MM.1S (cell line): ENCODE measurements around the gene EXOSC1.
A peak's percentile ranks its signal among the peaks of the same experiment; 100 is the strongest.

ENCODE experiments used
- DNase-seq: peaks from one replicate; pipeline ENCODE4 v3.0.0-alpha.2; 2015
- H2AFZ ChIP-seq: fragments of 300-600 bp; sonication (generic); 2 replicates; pipeline ENCODE4 v1.6.0; 2016; ENCODE audit warnings: antibody characterized with exemption, low read length
- H3F3A ChIP-seq: fragments of 300-600 bp; sonication (generic); 2 replicates; pipeline ENCODE4 v1.6.1; 2016; ENCODE audit warnings: mild to moderate bottlenecking, antibody characterized with exemption, low read length, moderate library complexity, mixed read lengths; ENCODE audit not compliant: insufficient read depth
- H3K27ac ChIP-seq: fragments of 300-600 bp; sonication (generic); 2 replicates; pipeline ENCODE4 v1.5.1; 2016; ENCODE audit warnings: mild to moderate bottlenecking, low read length
- H3K27me3 ChIP-seq: fragments of 300-600 bp; sonication (generic); replicated peaks from 2 replicates; pipeline ENCODE4 v1.6.0; 2016; ENCODE audit warnings: low read length; ENCODE audit not compliant: insufficient read depth
- H3K36me3 ChIP-seq: fragments of 300-600 bp; sonication (generic); replicated peaks from 2 replicates; pipeline ENCODE4 v1.6.1; 2016; ENCODE audit warnings: mild to moderate bottlenecking, low read length, mixed read lengths; ENCODE audit not compliant: insufficient read depth
- H3K4me1 ChIP-seq: fragments of 300-600 bp; sonication (generic); 2 replicates; pipeline ENCODE4 v1.6.1; 2016; ENCODE audit warnings: low read length, mixed read lengths
- H3K4me2 ChIP-seq: fragments of 300-600 bp; sonication (generic); 2 replicates; pipeline ENCODE4 v1.6.0; 2016; ENCODE audit warnings: low read depth, low read length
- H3K4me3 ChIP-seq: fragments of 300-600 bp; sonication (generic); 2 replicates; pipeline ENCODE4 v1.5.1; 2016; ENCODE audit warnings: low read length, mixed read lengths
- H3K79me2 ChIP-seq: fragments of 300-600 bp; sonication (generic); 2 replicates; pipeline ENCODE4 v1.6.1; 2016; ENCODE audit warnings: mixed run types, low read length, mixed read lengths
- H3K9ac ChIP-seq: fragments of 300-600 bp; sonication (generic); 2 replicates; pipeline ENCODE4 v1.6.1; 2016; ENCODE audit warnings: low read length, mixed read lengths
- H3K9me2 ChIP-seq: fragments of 300-600 bp; sonication (generic); replicated peaks from 2 replicates; pipeline ENCODE4 v1.6.1; 2016; ENCODE audit warnings: mild to moderate bottlenecking, low read length, mixed read lengths; ENCODE audit not compliant: insufficient read depth
- H3K9me3 ChIP-seq: fragments of 300-600 bp; sonication (generic); replicated peaks from 2 replicates; pipeline ENCODE4 v1.6.1; 2016; ENCODE audit warnings: mild to moderate bottlenecking, low read length, mixed read lengths; ENCODE audit not compliant: insufficient read depth
- H4K20me1 ChIP-seq: fragments of 300-600 bp; sonication (generic); 2 replicates; pipeline ENCODE4 v1.6.1; 2016; ENCODE audit warnings: mild to moderate bottlenecking, low read length, moderate library complexity, mixed read lengths; ENCODE audit not compliant: insufficient read depth
- CTCF ChIP-seq: fragments of 300-600 bp; sonication (generic); IDR thresholded peaks from 2 replicates; pipeline ENCODE4 v1.5.1; 2016; ENCODE audit warnings: antibody characterized with exemption, low read length, mixed read lengths
- EZH2 ChIP-seq: fragments of 300-600 bp; sonication (generic); optimal IDR thresholded peaks from 2 replicates; pipeline ENCODE3; 2017; ENCODE audit warnings: low read depth, mild to moderate bottlenecking, antibody characterized with exemption, low read length, mixed read lengths
- EZH2phosphoT487 ChIP-seq: fragments of 300-600 bp; sonication (generic); IDR thresholded peaks from 2 replicates; pipeline ENCODE4 v1.6.1; 2018; ENCODE audit warnings: antibody characterized with exemption, low read length

EXOSC1 gene

GRCh38 chr10:97464226-97464625 lies 18.4 kb upstream of the EXOSC1 start:
- H3K4me2 ChIP-seq = no peak overlapping the region
- no peak overlapping the region for H3K4me3 ChIP-seq
- TF ChIP-seq CTCF = no peak
- TF ChIP-seq EZH2phosphoT487 = no peak
- TF ChIP-seq EZH2 = no peak
- H4K20me1 ChIP-seq = no peaks in the 10 kb centered on the region; the same call in 1 of the 2 replicates
- no peak overlapping the region for H3K9ac ChIP-seq
- peaks cover 27% of the 10 kb centered on the region for H3K4me1 ChIP-seq
- peaks cover 30% of the 10 kb centered on the region; the same call in 1 of the 2 replicates for H3K36me3 ChIP-seq
- 0 out of 2 replicates have a peak, but pooled peaks cover 7% of the 10 kb centered on the region for H3K79me2 ChIP-seq
- H3K9me2 ChIP-seq = no peaks in the 10 kb centered on the region
- H3K27ac ChIP-seq = peak overlapping the region; percentile 41; the same call in 1 of the 2 replicates
- peaks cover 32% of the 10 kb centered on the region for H3F3A ChIP-seq
- no peak for DNase-seq
- no peaks in the 10 kb centered on the region for H3K27me3 ChIP-seq
- H2AFZ ChIP-seq = no peak overlapping the region
- H3K9me3 ChIP-seq = no peaks in the 10 kb centered on the region

- DNase-seq = peak; percentile 48
- H3K9ac ChIP-seq = no peak overlapping the region
Measured at GRCh38 chr10:97463363-97464132, 17.7 kb upstream of the EXOSC1 start.

GRCh38 chr10:97462309-97462708 lies 16.5 kb upstream of the EXOSC1 start:
- Histone ChIP-seq H3K9me3 (no peaks in the 10 kb centered on the region), H3K9me2 (no peaks in the 10 kb centered on the region), H3K4me1 (peaks cover 9% of the 10 kb centered on the region), H2AFZ (no peak overlapping the region), H3K9ac (no peak overlapping the region), H4K20me1 (no peaks in the 10 kb centered on the region; the same call in 1 of the 2 replicates), H3F3A (peaks cover 15% of the 10 kb centered on the region), H3K27me3 (no peaks in the 10 kb centered on the region), H3K27ac (no peak overlapping the region), H3K4me3 (no peak overlapping the region), H3K36me3 (peaks cover 34% of the 10 kb centered on the region; the same call in 1 of the 2 replicates), H3K79me2 (0 out of 2 replicates have a peak, but pooled peaks cover 6% of the 10 kb centered on the region), H3K4me2 (no peak overlapping the region)
- DNase-seq = no peak
- TF ChIP-seq CTCF (no peak), EZH2 (no peak), EZH2phosphoT487 (no peak)

More at GRCh38 chr10:97463363-97464132, 17.7 kb upstream of the EXOSC1 start:
- 0 out of 2 replicates have a peak, but pooled peaks cover 7% of the 10 kb centered on the region for H3K79me2 ChIP-seq
- H3K4me1 ChIP-seq = peaks cover 20% of the 10 kb centered on the region
- peaks cover 26% of the 10 kb centered on the region for H3F3A ChIP-seq
- peaks cover 34% of the 10 kb centered on the region; the same call in 1 of the 2 replicates for H3K36me3 ChIP-seq
- H4K20me1 ChIP-seq = no peaks in the 10 kb centered on the region; the same call in 1 of the 2 replicates
- TF ChIP-seq CTCF = peak; percentile 89
- TF ChIP-seq EZH2phosphoT487 = no peak
- no peak overlapping the region for H2AFZ ChIP-seq
- no peak overlapping the region for H3K4me3 ChIP-seq
- no peaks in the 10 kb centered on the region for H3K9me3 ChIP-seq
- no peaks in the 10 kb centered on the region for H3K27me3 ChIP-seq
- H3K9me2 ChIP-seq = no peaks in the 10 kb centered on the region
- no peak overlapping the region for H3K4me2 ChIP-seq
- H3K27ac ChIP-seq = peak overlapping the region; percentile 41; the same call in 1 of the 2 replicates
